ENCODE data around the gene PRKAG1.

DNA sequence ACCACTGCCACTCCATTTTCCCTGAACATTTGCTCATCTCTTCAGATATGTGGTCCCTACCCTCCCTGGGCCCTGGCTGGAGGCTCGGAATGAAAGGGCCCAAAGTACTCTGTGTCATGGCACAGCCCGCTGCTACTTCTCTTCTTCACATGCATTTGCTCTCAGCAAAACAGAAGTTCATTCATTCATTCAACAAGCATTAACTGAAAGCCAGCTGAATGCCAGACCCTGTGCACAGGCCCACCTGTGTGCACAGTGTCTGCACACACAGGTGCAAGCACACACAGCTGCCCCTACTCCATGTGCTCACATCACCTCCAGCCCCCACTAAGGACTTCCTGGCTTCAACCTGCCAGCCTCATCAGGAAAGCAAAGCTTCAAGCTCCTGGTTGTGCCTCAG is 32.7 kb downstream of the PRKAG1 start:
- TF ChIP-seq, protein P1, sequence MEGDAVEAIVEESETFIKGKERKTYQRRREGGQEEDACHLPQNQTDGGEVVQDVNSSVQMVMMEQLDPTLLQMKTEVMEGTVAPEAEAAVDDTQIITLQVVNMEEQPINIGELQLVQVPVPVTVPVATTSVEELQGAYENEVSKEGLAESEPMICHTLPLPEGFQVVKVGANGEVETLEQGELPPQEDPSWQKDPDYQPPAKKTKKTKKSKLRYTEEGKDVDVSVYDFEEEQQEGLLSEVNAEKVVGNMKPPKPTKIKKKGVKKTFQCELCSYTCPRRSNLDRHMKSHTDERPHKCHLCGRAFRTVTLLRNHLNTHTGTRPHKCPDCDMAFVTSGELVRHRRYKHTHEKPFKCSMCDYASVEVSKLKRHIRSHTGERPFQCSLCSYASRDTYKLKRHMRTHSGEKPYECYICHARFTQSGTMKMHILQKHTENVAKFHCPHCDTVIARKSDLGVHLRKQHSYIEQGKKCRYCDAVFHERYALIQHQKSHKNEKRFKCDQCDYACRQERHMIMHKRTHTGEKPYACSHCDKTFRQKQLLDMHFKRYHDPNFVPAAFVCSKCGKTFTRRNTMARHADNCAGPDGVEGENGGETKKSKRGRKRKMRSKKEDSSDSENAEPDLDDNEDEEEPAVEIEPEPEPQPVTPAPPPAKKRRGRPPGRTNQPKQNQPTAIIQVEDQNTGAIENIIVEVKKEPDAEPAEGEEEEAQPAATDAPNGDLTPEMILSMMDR (IDR thresholded peaks at IDR 0.05), result no peak
- TF ChIP-seq EP300 (IDR thresholded peaks at IDR 0.05) (no peak), POLR2A (IDR thresholded peaks at IDR 0.05) (no peak)
